Esophagus mucosa (tissue), 1 donor: Measurements from ENCODE around the gene GAP43. TPM values are rescaled to one million over a fixed set of nuclear protein-coding genes. Genes with fewer than 3 reads are reported as not detected.

Experiments used
- ATAC-seq: fragments of 200-7000 bp; cut with Tn5 transposase; one replicate; pipeline ENCODE4 v1.9.1; 2020
- total RNA-seq: library from RNA; stranded (reverse); gene quantifications from one replicate; pipeline ENCODE4 v1.2.4, GENCODE V29; 2023
- donor health status: DM: yes; HTN: yes; CAD: no.

GAP43 gene
- total RNA-seq, 1 donor from 2014 or later = not detected

DNA sequence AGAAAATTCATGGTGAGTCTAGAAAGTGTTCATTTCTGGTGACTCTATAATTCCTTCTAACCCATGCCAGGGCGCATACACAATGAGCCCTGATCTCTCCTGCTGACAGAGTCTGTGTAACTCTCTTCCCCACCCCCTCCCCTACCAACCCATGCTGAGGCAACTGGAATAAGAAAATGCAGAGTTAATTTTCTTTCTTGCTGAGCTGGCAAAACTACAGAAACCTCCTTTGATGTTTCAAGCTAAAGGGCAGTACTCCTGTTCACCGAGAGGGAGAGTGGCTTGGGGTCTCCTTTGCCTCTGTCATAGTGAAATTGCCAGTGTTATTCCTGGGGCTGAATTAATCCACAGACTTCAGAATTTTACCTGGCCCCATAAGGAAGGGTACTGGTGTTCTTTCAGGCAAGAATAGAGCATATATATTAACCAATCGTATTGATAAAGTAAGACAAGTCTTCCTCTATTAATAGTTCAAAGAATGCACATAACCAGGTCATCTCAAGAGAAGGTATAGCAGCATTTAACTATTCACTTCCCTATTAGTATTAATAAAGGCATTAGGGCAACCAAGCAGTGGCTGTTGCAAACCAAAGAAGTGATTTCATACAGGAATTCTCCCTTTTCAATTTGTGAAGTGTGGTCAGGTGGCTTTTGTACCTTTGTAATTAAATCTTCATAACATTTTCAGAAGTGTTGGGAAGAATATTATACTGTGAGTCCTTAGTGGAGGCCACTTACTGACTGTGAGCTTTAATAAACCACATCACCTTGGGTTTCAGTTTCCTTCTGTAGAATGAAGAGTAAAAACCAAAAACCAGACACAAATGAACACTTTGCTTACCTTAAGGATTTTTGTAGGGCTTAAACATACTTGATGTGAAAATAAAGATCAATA lies 4.1 kb downstream of the GAP43 start:
- ATAC-seq = no peak

DNA sequence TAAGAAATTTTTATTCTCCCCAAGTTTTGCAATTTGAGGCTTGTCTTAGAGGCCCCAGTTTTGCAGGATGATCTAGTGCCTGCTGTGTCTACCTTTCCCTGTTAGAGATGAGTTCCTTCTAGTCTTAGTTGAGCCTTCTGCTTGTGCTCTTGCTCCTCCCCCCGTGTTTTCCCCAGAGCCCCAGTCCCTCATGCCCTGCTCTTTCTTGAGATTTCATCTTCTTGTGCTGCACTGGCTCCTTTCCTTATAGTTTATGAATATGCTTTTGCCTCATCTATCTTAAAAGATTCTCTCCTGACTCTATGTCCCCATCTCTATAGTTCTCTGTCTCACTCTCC lies 4.7 kb downstream of the GAP43 start:
- no peak for ATAC-seq

DNA sequence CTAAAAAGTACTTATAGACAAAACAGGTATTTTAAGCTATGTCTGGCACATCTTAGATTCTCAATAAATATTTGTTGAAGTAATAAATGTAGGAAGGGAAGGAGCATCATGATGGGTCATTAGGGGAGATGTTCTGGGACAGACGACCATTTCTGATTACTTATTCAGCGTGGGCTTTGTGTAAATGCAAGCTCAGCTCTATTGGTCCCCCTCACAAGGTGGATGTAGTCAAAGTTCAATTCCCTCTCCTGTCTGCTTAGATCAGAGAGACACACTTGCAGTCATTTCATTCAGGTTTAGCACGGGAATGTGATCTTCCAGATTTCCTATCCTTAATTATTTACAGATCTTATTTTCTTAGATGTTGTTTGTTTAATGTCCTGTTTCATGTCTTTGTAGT lies 7.5 kb downstream of the GAP43 start:
- ATAC-seq = no peak

DNA sequence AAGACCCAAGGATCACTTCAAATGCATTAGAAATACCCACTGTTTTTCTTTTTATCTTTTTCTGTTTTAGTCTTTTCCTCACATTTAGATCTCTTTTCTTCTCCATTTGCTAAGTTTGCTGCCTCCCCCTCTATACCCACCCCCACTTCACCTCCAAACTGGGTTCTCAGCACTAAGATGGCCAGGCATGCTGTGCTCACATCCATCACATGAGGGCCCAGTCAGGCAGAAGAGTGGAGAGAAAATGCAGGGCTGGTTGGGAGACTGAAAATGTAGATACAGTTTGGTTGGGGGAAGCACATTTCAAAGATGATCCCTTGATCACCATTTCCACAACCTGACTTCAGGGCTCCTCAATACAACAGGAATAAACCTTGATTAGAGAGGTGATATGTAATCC lies 8.7 kb downstream of the GAP43 start:
- ATAC-seq = no peak

- ATAC-seq = no peak
Observed at GRCh38 chr3:115633467-115633866, 10.2 kb downstream of the GAP43 start.

DNA sequence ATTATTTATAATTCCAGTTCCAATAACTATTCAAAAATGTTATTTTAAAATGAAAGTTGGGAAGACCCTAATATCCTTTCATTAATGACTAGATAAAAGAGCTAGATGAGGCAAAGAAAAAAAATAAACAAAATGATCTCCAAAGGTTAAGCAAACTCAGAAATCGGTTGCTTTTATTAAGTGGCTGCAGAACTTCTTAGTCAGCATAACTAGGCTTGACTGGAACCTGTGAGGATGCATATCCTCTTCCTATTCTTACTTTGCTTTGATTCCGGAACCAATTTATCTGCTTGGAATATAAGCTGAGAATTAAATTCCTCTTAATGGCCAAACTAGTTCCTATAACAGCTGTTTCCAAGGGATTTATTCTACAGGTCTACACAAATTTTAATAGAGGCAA lies 10.7 kb downstream of the GAP43 start:
- ATAC-seq = no peak

- no peak for ATAC-seq
Observed at GRCh38 chr3:115635406-115635805, 12.1 kb downstream of the GAP43 start.

DNA sequence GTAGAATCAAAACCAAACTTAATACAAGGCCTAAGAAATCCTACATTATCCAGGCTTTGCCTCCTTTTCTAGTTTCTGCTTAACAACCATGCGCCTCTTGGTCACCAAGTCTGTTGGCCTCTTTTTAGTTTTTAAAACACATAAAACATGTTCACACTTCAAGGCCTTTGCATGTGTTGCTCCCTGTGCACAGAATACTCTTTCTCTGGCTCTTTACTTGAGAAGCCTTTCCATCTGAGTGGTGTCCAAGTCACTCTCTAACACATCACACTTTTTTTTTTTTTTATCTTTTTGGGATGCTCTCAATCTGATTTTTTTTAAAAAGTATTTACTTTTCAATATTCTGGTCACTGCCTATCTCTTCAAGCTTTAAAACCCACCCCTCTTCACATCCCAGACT lies 14.9 kb downstream of the GAP43 start:
- no peak for ATAC-seq

- no peak for ATAC-seq
Observed at GRCh38 chr3:115638991-115639390, 15.7 kb downstream of the GAP43 start.

- ATAC-seq = no peak
Observed at GRCh38 chr3:115644391-115644790, 21.1 kb downstream of the GAP43 start.

DNA sequence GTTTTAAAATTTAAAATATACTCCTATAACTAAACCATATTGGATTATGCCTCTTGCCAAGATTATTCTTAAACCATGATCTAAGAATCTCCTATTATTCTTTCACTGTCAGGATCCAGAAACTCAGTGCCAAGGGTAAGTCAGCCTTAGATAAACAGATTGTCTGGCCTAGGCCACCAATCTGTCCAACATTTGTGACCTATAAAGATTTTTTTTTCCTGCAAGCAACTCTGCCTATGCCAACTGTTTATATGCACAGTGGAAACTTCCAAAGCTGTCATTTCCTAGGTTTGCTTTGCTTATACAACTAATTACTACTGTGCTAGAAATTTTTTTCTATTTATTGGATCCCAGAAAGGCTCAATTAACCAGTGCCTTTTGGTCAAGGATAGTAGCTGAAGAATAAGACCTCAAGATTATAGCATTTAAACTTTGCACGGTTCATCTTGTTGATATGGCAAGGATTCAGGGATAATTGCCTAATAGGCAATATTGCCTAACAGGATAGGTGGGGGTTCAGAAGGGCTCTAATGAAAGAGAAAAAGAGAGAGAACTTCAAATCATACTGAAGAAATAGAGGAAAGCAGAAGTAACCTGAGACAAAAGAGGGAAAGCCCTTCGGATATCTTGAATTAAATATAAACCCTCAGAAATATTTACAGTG lies 22.8 kb downstream of the GAP43 start:
- ATAC-seq = no peak

DNA sequence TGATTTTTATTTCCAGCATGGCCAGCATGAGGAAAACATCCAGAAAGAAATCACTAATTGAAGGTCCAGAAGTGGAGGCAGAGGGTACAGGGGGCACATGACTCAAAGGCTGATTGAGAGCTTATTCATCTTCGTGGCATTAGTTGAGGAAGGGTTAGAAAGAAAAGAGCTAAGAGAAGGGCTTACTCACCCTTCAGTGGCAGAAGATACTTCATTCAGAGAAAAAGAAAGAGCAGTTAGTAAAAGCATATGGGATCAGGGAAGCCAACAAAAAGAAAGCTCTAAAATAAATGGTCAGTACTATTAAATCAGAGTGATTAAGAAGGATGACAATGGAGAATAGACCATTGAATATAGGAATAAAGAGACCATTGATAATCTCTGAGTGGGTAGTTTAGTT lies 25.2 kb downstream of the GAP43 start:
- no peak for ATAC-seq

DNA sequence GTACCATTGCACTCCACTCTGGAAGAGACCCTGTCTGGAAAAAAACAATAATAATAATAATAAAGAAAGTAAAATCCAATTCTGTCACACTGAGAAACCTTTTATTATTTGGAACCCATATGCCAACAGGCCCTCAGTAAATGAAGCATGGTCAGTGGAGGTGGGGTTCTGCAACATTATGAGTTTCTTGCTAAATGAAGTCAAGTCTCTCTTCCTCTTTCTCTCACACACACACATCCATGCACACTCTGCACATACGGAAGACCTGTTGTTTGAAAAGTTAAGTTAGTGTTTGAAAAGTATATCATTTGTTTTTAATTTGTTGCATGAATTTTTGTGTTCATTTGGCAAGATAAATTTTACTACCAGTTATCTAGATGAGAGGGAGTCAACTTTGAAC lies 27.8 kb downstream of the GAP43 start:
- no peak for ATAC-seq

DNA sequence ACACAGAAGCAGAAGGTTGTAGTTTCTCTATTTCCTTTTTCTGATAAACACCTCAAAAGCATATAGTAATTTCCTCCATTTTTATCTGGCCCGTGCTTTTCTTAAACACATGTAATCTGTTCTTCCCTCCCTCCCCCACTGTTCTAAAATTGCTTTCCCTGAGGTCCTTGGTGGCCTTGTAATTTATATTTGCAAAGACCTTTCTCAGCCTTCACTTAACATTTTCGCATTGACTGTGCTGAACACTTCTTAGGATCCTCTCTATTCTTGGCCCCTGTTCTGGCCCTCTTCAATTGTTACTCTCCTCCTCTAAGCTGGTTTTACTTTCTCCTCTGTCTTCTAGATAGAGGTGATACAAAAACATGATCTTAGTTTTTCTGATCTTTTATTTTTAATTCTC lies 28.3 kb downstream of the GAP43 start:
- no peak for ATAC-seq

DNA sequence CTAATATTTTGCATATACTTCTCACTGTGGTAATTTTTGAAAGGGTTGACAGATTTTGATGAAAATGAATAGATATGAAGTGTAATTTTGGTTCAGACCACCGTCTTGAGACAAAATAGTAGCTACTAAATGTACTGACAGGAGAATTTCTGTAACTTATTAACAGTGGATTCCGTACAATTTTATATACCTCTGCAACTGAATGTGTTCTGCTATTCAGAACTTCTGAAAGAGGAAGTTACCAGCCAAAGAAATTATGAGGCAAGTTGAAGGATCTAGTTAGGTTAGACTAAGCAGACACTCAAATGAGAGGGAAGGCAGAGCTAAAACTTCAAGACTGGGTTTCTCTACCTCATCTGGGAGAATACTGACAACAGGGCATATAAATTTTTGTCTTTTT lies 29.4 kb downstream of the GAP43 start:
- ATAC-seq = no peak

GRCh38 chr3:115655761-115656282 lies 32.5 kb downstream of the GAP43 start:
- no peak for ATAC-seq

GRCh38 chr3:115657168-115657567 lies 33.9 kb downstream of the GAP43 start:
- ATAC-seq = no peak

GRCh38 chr3:115658032-115658336 lies 34.7 kb downstream of the GAP43 start:
- ATAC-seq = no peak

DNA sequence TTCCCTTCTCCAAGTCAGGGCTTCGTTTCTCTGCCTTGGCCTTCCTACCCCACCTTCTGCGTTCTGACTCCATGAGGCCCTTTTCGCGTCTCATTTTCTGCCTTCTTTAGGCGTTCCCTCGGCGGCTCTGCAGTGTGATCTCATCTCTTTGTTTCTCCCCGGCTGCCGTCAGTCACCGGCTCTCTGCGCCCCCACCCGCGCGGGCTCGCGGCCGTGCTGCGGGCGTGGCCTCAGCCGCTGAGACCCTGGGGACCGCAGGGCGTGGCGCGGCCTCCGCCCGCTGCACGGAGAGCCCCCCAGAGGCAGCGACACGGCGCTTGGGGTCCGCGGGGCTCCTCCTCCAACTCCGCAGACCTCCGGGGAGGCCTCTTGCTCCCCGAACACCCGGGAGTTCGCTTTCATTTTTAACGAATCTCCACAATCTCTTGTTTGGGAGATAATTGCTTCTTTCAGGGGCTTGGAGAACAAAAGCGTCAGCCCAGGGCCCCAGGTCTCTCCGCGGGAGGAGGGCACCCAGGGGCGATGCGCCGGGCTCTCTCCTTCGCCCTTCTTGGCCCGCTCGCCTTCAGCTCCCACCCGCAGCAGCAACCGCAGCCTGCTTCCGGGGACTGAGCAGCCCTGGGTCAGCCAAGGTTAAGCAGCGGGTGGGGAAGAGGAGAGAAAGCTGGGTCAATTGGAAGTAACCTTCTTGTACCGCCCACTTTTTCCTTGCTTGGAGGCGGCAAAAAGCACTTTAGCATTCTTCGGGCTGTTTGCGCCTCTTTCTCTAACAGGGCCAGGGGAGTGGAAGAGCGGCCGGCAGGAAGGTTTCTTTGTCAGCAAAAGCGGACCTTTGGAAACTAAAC lies 35.2 kb downstream of the GAP43 start:
- ATAC-seq = peak; percentile 92

DNA sequence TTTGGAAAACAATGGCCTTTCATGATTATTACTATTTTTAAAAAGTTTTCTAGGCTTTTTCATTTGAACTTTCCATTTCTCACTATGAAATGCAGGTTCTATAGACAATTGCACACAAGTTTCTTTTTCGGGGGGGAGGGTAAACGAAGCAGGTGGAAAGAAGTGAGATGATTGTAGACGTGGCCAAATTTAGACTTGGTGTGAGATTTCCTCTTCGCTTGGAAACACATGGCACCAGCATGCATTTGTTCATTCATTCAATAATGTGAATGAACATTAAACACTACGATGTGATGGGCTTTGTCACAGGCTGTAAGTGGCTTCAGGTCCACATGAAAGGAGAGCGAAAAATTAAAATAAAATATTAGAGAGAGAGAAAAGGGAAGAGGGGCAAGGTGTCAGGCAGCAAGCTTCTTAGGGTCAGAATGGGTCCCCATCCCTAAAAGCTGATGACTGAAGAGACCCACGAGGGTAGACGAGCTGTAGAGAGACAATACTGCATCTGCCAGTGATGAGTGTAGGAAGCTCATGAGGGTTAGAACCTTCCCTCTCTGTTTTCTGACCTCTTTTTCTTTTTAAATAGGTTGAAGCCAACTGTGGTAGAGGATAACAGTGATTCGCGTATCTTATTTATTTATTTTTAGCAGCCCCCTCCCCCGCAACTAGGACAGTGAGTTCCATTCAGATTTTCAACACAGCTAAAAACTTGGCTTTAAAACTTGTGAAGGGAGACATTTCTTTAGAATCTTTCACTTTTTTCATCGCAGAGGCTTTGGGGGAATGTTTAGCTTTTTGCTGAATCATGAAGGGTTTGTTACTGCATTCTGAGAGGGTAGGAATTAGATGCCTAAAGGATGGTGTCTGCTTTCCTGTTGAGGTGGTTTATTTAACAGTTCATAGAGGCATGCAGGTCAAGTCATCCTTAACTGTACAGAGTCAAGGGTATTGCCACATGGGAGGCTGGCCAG lies 36.2 kb downstream of the GAP43 start:
- no peak for ATAC-seq

- ATAC-seq = no peak
Observed at GRCh38 chr3:115660646-115661337, 37.5 kb downstream of the GAP43 start.
